ENCODE results near the gene EPB42.
"Not testable (repeated sequence)": the region's sequence is repeated elsewhere in the genome, so short reads cannot be mapped to it uniquely, and the experiment has no call there.

The EPB42 gene

GRCh38 chr15:43229977-43230376, 9.2 kb upstream of the EPB42 start:
- DNase-seq, result no peak
- no peak for TF ChIP-seq POLR2A (IDR thresholded peaks at IDR 0.05; ENCODE audit: low read length)
- no peak for TF ChIP-seq GATA1 (IDR thresholded peaks at IDR 0.05; ENCODE audit: low read depth, low read length)

DNA sequence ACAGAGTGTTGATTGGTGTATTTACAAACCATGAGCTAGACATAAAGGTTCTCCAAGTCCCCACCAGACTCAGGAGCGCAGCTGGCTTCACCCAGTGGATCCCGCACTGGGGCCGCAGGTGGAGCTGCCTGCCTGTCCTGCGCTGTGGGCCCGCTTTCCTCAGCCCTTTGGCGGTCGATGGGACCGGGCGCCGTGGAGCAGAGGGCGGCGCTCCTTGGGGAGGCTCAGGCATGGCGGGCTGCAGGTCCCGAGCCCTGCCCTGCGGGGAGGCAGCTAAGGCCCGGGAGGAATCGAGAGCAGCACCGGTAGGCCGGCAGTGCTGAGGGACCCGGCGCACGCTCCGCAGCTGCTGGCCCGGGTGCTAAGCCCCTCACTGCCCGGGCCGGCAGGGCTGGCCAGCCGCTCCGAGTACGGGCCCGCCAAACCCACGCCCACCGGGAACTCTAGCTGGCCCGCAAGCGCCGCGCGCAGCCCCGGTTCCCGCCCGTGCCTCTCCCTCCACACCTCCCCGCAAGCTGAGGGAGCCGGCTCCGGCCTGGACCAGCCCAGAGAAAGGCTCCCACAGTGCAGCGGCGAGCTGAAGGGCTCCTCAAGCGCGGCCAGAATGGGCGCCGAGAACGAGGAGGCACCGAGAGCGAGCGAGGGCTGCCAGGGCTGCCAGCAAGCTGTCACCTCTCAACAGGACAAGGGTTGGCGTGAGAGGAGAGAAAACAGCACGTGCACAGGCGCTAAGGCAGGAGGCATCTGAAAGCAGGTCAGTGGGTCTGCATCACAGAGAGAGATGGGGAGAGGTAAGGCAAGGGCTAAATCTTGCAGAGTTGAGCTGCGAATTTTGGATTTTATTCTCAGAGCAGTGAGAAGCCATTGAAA, 5.9 kb upstream of the EPB42 start:
- no peak for DNase-seq
- TF ChIP-seq GATA1 (IDR thresholded peaks at IDR 0.05; ENCODE audit: low read depth, low read length), result no peak
- TF ChIP-seq POLR2A (IDR thresholded peaks at IDR 0.05; ENCODE audit: low read length), result no peak

- not testable (repeated sequence) for DNase-seq
Measured at GRCh38 chr15:43225950-43226255, 5.1 kb upstream of the EPB42 start.

- no peak for TF ChIP-seq GATA1 (IDR thresholded peaks at IDR 0.05; ENCODE audit: low read depth, low read length)
- peak; percentile 85 to 87 for DNase-seq
Measured at GRCh38 chr15:43225201-43225949, 4.6 kb upstream of the EPB42 start.

DNA sequence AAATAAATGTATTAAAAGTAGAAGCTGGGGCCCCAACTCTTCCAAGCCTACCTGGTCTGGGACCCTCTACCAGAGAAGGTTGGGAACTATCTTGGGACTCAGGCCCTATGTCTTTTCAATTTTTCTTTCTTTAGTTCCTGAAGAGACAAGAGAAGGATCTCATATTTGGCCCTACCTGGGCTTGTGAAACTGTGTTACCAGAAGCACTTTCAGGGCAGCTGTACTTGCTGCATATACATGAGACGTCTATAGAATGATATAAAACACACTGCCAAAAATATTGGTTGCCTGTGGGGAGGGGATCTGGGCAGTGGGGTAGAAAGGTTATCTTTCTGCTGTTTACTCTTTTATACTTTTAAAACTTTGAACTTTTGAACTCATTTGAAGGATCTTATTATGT, 604 bp upstream of the EPB42 start:
- DNase-seq, result peak; percentile 91 to 92
- TF ChIP-seq POLR2A (IDR thresholded peaks at IDR 0.05; ENCODE audit: low read length) (no peak), GATA1 (IDR thresholded peaks at IDR 0.05; ENCODE audit: low read depth, low read length) (no peak)

GRCh38 chr15:43219929-43220928, 589 bp downstream of the EPB42 start:
- peak; percentile 57 for TF ChIP-seq POLR2A (IDR thresholded peaks at IDR 0.05; ENCODE audit: low read length)
- TF ChIP-seq GATA1 (IDR thresholded peaks at IDR 0.05; ENCODE audit: low read depth, low read length), result no peak
- peak; percentile 66 to 86 for DNase-seq

DNA sequence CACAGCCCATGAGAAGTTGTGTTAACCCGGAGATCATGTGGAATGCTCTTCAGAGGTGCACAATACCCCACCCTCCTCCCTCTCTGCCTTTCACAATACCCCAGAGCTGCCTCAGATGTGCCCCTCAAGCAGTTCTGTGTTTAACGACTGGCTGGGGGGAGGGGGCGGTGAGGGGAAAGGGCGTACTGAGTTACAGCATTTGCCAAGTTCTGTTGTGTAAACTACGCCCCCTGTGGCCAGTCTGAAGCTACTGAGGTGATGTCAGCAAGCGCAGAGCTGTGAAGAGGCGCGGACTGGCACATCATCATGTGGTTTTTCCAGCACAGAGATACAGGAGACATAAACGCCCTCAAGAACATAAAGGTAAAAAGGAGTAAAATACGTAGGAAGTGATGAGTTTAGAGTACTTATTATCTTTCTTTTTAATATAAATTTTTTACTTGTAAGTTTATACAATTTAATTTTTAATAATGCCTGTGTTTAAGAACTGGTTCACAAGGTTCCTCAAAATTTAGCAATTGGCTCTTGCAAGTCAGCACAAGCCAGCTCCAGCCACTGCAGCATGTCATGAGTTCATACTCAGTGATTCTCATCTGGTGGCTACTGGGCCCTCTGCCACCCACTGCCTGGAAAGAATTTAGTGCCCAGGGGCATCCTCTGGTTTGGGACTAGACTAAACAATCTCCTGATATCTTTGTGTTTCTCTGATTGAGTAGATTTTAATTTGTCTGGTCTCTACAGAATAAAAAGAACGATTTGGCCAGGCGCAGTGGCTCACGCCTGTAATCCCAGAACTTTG, 1.7 kb downstream of the EPB42 start:
- DNase-seq, result peak; percentile 93 to 94
- no peak for TF ChIP-seq GATA1 (IDR thresholded peaks at IDR 0.05; ENCODE audit: low read depth, low read length)
- peak; percentile 45 for TF ChIP-seq POLR2A (IDR thresholded peaks at IDR 0.05; ENCODE audit: low read length)

- no peak for TF ChIP-seq POLR2A (IDR thresholded peaks at IDR 0.05; ENCODE audit: low read length)
- no peak for TF ChIP-seq GATA1 (IDR thresholded peaks at IDR 0.05; ENCODE audit: low read depth, low read length)
- DNase-seq, result no peak
Measured at GRCh38 chr15:43215961-43216360, 4.9 kb downstream of the EPB42 start.

DNA sequence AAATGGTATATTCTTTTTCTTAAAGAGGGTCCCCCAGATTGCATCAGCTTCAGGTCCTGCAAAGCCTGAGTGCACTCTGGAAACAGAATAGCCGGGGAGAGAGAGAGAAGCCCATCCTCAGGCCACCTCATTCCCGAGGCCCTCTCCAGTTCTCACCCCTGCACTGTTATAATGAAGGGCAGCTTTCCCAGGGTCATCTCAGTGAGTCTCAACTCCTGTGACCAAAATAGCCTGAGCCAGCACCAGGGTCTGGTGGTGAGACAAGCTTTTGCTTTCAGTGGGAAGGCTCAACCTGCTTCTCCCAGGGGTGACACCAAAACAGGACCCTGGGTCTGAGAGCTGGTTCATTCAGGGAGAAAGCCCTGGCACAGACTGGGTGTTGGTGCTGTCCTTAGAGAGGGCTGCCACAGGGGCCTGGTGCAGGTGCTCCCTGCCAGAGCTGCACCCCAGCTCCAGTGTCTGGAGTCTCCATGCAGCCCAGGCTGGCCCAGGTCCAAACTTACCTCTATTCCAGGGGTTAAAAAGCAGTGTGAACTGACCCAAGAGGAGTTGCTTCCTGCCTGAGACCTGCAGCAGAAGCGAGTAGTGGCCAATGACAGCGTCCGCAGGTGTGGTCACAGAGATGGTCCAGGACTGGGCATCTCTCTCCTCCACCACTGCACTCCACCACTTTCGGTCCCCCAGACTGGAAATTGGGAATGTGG, 6.1 kb downstream of the EPB42 start:
- peak; percentile 5 for TF ChIP-seq POLR2A (IDR thresholded peaks at IDR 0.05; ENCODE audit: low read length)
- no peak for TF ChIP-seq GATA1 (IDR thresholded peaks at IDR 0.05; ENCODE audit: low read depth, low read length)
- DNase-seq, result no peak

DNA sequence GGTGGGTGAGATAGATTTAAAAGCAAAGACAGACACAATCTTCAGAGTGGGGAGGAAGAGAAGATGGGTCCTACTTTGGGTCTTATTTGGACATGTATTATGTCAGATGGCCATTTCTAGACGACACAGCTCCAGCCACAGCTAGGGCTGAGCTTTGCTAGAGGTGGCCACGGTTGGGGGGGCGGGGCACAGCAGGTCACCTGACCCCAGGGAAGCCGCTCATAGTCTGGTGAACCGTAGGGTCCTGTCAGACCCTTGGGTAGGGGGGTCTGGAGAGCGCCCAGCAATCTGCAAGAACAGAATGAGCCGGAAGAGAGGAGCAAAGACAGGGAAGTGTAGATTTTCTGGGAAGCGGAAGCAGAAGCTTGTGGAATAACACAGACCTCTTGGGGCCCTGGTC, 6.6 kb downstream of the EPB42 start:
- no peak for DNase-seq
- TF ChIP-seq POLR2A (IDR thresholded peaks at IDR 0.05; ENCODE audit: low read length), result no peak
- TF ChIP-seq GATA1 (IDR thresholded peaks at IDR 0.05; ENCODE audit: low read depth, low read length), result no peak

DNA sequence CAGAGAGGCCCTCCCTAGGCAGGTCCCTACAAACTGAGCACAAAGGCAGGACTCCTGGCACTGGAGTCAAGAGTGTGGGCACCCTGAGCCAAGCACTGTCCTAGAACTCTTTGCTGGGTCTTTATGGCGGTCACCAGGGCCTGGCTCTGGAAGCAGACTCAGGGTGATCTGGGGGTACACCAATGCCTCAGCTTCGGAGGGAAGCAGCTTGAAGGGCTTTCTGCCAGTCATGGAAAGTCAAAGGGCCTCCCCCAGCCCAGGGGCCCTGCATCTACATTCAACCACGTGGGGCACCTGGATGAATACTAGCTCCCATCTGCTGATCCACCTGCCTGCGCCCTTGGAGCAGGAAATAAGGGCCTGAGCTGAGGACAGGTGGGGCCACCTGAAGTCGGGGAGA, 7.4 kb downstream of the EPB42 start:
- TF ChIP-seq POLR2A (IDR thresholded peaks at IDR 0.05; ENCODE audit: low read length) (no peak), GATA1 (IDR thresholded peaks at IDR 0.05; ENCODE audit: low read depth, low read length) (no peak)

GRCh38 chr15:43212951-43213350, 7.9 kb downstream of the EPB42 start:
- TF ChIP-seq GATA1 (IDR thresholded peaks at IDR 0.05; ENCODE audit: low read depth, low read length), result no peak
- TF ChIP-seq POLR2A (IDR thresholded peaks at IDR 0.05; ENCODE audit: low read length), result no peak
- DNase-seq, result no peak

More for the DNA sequence above, 7.4 kb downstream of the EPB42 start:
- DNase-seq, result no peak

DNA sequence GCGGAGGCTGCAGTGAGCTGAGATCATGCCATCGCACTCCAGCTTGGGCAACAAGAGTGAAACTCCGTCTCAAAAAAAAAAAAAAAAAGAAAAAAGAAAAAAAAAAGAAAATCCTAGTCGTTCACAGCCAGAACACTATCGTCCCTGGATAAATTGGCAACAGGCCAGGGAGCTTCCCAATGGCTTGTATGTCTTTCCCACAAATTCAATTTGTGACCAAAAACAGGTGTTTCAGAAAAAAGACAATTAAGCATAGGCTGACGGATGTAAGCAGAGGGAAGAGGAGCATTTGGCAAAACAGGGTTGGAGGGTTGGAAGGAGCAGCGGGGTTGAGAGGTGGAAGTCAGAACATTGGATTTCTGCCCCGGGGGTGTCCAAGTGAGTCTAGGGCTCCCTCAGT, 8.5 kb downstream of the EPB42 start:
- no peak for TF ChIP-seq POLR2A (IDR thresholded peaks at IDR 0.05; ENCODE audit: low read length)
- no peak for TF ChIP-seq GATA1 (IDR thresholded peaks at IDR 0.05; ENCODE audit: low read depth, low read length)
- no peak for DNase-seq
